HUES64 (cell line): ENCODE data around the gene CCDC30.
"Not testable (repeated sequence)": the region's sequence is repeated elsewhere in the genome, so short reads cannot be mapped to it uniquely, and the experiment has no call there.

ENCODE experiments used
- H3K27ac ChIP-seq: 2 replicates; pipeline ENCODE4 v1.7.0; 2013; ENCODE audit warnings: low read depth, low read length, inconsistent platforms
- H3K27me3 ChIP-seq: 2 replicates; pipeline ENCODE4 v1.6.1; 2013; ENCODE audit warnings: mild to moderate bottlenecking, low read length; ENCODE audit not compliant: insufficient read depth
- H3K36me3 ChIP-seq: 2 replicates; pipeline ENCODE4 v1.6.1; 2013; ENCODE audit warnings: mild to moderate bottlenecking, low read length; ENCODE audit not compliant: insufficient read depth
- H3K4me1 ChIP-seq: 2 replicates; pipeline ENCODE4 v1.6.1; 2013; ENCODE audit warnings: mild to moderate bottlenecking, low read length, moderate library complexity; ENCODE audit not compliant: insufficient read depth
- H3K4me3 ChIP-seq: 2 replicates; pipeline ENCODE4 v1.5.1; 2013; ENCODE audit warnings: mild to moderate bottlenecking, low read length, moderate library complexity
- H3K9ac ChIP-seq: 2 replicates; pipeline ENCODE4 v1.6.1; 2013; ENCODE audit warnings: mild to moderate bottlenecking, low read depth, low read length
- H3K9me3 ChIP-seq: 2 replicates; pipeline ENCODE4 v1.6.1; 2013; ENCODE audit warnings: low read depth, low read length; ENCODE audit not compliant: insufficient read depth
- WGBS: fragments of 150-250, 120-280 bp; methylation state at CpG from one replicate; pipeline ENCODE4 v1.1.7; 2013; ENCODE audit warnings: missing lambda C conversion rate; 5-methylcytosine and 5-hydroxymethylcytosine counted together

Gene CCDC30

DNA sequence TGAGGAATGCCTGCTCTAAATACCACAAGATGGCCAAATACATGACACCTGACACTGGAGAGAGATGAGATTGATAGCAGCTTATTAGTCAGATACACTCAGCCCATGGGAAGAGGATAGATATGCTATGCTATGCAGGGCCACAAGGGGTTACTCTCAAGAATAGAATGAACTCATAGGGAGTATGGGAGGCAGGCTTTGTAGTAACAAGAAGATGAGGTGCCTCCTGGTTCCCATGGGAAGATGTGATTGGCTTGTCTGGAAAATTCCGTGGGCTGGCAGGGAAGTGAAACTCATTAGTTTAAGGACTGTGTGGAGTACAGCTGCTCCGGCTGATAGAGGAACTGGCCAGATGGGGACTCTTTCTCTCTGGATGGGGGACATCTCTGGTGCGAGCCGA, 16.5 kb downstream of the CCDC30 start:
- no peaks in the 10 kb centered on the region for H3K27me3 ChIP-seq
- no peaks in the 10 kb centered on the region for H3K4me1 ChIP-seq
- no peaks in the 10 kb centered on the region for H3K36me3 ChIP-seq
- WGBS, result 67% methylated on average over 4 of the region's 4 CpGs
- no peak overlapping the region for H3K9ac ChIP-seq
- H3K4me3 ChIP-seq, result no peak overlapping the region
- H3K9me3 ChIP-seq, result no peaks in the 10 kb centered on the region
- H3K27ac ChIP-seq, result no peak overlapping the region

GRCh38 chr1:42480921-42481320, 17.8 kb downstream of the CCDC30 start:
- WGBS, result 100% methylated on average over 1 of the region's 1 CpG
- Histone ChIP-seq H3K36me3 (no peaks in the 10 kb centered on the region), H3K9me3 (no peaks in the 10 kb centered on the region), H3K4me1 (no peaks in the 10 kb centered on the region), H3K27ac (no peak overlapping the region), H3K4me3 (no peak overlapping the region), H3K27me3 (no peaks in the 10 kb centered on the region), H3K9ac (no peak overlapping the region)

- Histone ChIP-seq H3K9me3 (no peaks in the 10 kb centered on the region), H3K4me3 (no peak overlapping the region), H3K9ac (no peak overlapping the region), H3K27ac (no peak overlapping the region), H3K4me1 (no peaks in the 10 kb centered on the region), H3K27me3 (no peaks in the 10 kb centered on the region), H3K36me3 (no peaks in the 10 kb centered on the region)
- 90% methylated on average over 2 of the region's 2 CpGs for WGBS
Measured at GRCh38 chr1:42482635-42483153, 19.6 kb downstream of the CCDC30 start.

GRCh38 chr1:42484382-42484781, 21.3 kb downstream of the CCDC30 start:
- Histone ChIP-seq H3K4me3 (no peak overlapping the region), H3K27ac (no peak overlapping the region), H3K27me3 (no peaks in the 10 kb centered on the region), H3K9ac (no peak overlapping the region), H3K9me3 (no peaks in the 10 kb centered on the region), H3K4me1 (no peaks in the 10 kb centered on the region), H3K36me3 (no peaks in the 10 kb centered on the region)
- 92% methylated on average over 2 of the region's 2 CpGs for WGBS

DNA sequence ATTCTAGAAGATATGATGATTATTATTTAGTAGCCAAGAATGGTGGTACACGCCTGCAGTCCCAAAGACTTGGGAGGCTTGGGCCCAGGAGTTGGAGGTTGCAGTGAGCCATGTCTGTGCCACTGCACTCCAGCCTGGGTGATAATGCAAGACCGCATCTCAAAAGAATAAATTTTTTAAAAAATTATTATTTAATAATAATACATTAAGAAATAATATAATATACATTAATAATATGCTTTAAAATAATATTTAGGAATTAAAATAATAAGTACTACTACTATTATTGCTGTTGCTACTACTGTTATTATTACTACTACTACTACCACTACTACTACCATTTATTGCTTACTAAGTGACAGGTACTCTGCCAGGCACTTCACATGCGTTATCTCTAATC, 27.2 kb downstream of the CCDC30 start:
- 0 out of 2 replicates have a peak, but pooled peaks cover 3% of the 10 kb centered on the region for H3K9me3 ChIP-seq
- H3K27ac ChIP-seq, result no peak overlapping the region
- no peaks in the 10 kb centered on the region for H3K27me3 ChIP-seq
- H3K9ac ChIP-seq, result no peak overlapping the region
- no peaks in the 10 kb centered on the region for H3K36me3 ChIP-seq
- 93% methylated on average over 2 of the region's 3 CpGs for WGBS
- H3K4me1 ChIP-seq, result no peaks in the 10 kb centered on the region
- no peak overlapping the region for H3K4me3 ChIP-seq

GRCh38 chr1:42502031-42502430, 38.9 kb downstream of the CCDC30 start:
- H3K9me3 ChIP-seq, result peaks cover 61% of the 10 kb centered on the region
- H3K4me1 ChIP-seq, H3K36me3 ChIP-seq, H3K9ac ChIP-seq, H3K4me3 ChIP-seq, H3K27me3 ChIP-seq, H3K27ac ChIP-seq: not testable (repeated sequence)
- 94% methylated on average over 11 of the region's 11 CpGs for WGBS

DNA sequence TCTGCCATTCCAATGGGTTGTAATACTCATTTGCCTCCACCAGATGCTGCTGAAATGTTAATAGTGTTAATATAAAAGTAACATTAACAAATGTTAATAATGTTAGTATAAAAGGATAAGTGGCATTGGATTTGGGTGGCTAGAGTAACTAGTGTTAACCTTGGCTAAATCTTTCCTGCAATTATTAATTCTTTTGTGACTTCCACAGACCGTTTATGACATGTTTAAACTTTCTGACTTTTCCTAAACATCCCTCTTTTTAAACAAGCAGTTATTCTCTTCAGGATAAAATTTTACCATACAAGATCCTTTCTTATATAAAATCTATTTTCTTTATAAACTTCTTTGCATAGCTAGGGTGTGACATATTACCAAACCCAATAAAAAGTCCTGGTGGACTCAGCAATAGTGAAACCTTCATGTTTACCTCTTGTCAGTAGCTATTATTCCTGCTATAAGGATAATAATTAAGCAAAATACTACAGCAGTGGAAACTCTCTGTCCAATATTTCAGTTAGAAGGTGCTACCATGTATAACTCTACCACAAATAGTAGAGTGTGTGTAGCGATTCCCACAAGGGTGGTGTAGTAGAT, 41.5 kb downstream of the CCDC30 start:
- Histone ChIP-seq H3K27me3 (no peaks in the 10 kb centered on the region), H3K4me3 (no peak overlapping the region), H3K4me1 (no peaks in the 10 kb centered on the region), H3K27ac (no peak overlapping the region), H3K36me3 (peaks cover 2% of the 10 kb centered on the region; the same call in 1 of the 2 replicates), H3K9ac (no peak overlapping the region), H3K9me3 (peaks cover 76% of the 10 kb centered on the region)
- 100% methylated on average over 1 of the region's 2 CpGs for WGBS

DNA sequence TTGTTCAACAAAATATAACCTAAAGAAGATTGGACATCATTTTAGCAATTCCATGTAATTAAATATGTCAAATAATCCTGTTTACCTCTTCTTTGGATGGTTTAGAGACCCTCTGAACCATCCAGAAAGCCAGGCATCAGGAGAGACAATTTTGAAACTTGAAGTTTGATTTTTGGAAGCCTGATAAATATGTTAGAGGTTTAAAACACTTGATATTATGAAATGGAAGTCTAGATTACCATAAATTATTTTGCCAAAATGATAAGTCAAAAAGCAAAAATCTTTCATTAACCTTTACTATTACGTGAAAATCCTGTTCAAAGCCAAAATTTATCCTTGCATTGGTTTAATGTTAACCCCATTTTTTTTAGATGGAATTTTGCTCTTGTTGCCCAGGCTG, 43.5 kb downstream of the CCDC30 start:
- Histone ChIP-seq H3K4me1 (no peaks in the 10 kb centered on the region), H3K9ac (no peak overlapping the region), H3K27me3 (no peaks in the 10 kb centered on the region), H3K9me3 (peaks cover 80% of the 10 kb centered on the region), H3K27ac (no peak overlapping the region), H3K36me3 (peaks cover 2% of the 10 kb centered on the region; the same call in 1 of the 2 replicates), H3K4me3 (no peak overlapping the region)
- WGBS, result 89% methylated on average over 1 of the region's 1 CpG

- H3K9ac ChIP-seq, H3K4me1 ChIP-seq, H3K4me3 ChIP-seq, H3K27me3 ChIP-seq, H3K27ac ChIP-seq, H3K36me3 ChIP-seq: not testable (repeated sequence)
- WGBS, result 62% methylated on average over 6 of the region's 6 CpGs
- peaks cover 59% of the 10 kb centered on the region for H3K9me3 ChIP-seq
Measured at GRCh38 chr1:42511581-42512155, 48.6 kb downstream of the CCDC30 start.

DNA sequence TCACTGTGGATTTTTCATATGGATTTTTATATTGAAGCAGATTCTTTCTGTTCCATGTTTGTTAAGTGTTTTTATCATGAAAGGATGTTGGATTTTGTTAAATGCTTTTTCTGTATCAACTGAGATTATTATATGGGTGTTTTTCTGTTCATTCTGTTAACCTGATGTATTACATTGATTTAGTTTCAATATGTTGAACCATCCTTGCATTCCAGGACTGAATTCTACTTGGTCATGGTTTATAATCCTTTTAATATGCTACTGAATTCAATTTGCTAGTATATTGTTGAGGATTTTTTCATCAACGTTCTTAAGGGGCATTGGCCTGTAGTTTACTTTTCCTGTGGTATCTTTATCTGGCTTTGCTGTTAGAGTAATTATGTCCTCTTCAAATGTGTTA, 55.8 kb downstream of the CCDC30 start:
- WGBS, result 78% methylated on average over 1 of the region's 1 CpG
- H3K9ac ChIP-seq, result no peak overlapping the region
- H3K9me3 ChIP-seq, result peaks cover 39% of the 10 kb centered on the region
- no peaks in the 10 kb centered on the region for H3K4me1 ChIP-seq
- no peaks in the 10 kb centered on the region for H3K27me3 ChIP-seq
- no peaks in the 10 kb centered on the region for H3K36me3 ChIP-seq
- no peak overlapping the region for H3K4me3 ChIP-seq
- H3K27ac ChIP-seq, result no peak overlapping the region

GRCh38 chr1:42523171-42523570, 60.1 kb downstream of the CCDC30 start:
- WGBS, result 90% methylated on average over 3 of the region's 3 CpGs

More at GRCh38 chr1:42523171-42523570, 60.1 kb downstream of the CCDC30 start:
- H3K9ac ChIP-seq, result no peak overlapping the region
- no peak overlapping the region for H3K4me3 ChIP-seq
- no peaks in the 10 kb centered on the region for H3K36me3 ChIP-seq
- H3K9me3 ChIP-seq, result peaks cover 26% of the 10 kb centered on the region
- H3K4me1 ChIP-seq, result no peaks in the 10 kb centered on the region
- no peak overlapping the region for H3K27ac ChIP-seq
- no peaks in the 10 kb centered on the region for H3K27me3 ChIP-seq
